ENCODE data around the gene MECR. TPM values are rescaled to one million over a fixed set of nuclear protein-coding genes. Genes with fewer than 3 reads are reported as not detected.

The MECR gene
- polyA plus RNA-seq, 1 experiment = 35.6 TPM

- Histone ChIP-seq H3K4me3 (ENCODE audit: low read depth, low read length) (no peak overlapping the region), H3K27me3 (ENCODE audit: control insufficient read depth, insufficient read depth, low read length) (no peaks in the 10 kb centered on the region), H3K36me3 (ENCODE audit: control insufficient read depth, insufficient read depth, low read length) (peaks cover 2% of the 10 kb centered on the region; the same call in 1 of the 2 replicates)
- CTCF ChIA-PET = interaction anchor here (0.6 to 3.3 kb wide), 7 partner anchors 9 to 445 kb away, joined by 3 to 21 read pairs (median 3); partner anchors contain the start of gene PTPRU
- POLR2A ChIA-PET = no interaction called here
- no peak for TF ChIP-seq CTCF (IDR thresholded peaks at IDR 0.05; ENCODE audit: insufficient read depth, low read depth, low read length)
- no peak for DNase-seq (ENCODE audit: low read depth)
Measured at GRCh38 chr1:29258189-29258975, 27.6 kb upstream of the MECR start.

- no peak for DNase-seq (ENCODE audit: low read depth)
Measured at GRCh38 chr1:29256979-29257804, 26.5 kb upstream of the MECR start.

GRCh38 chr1:29256394-29256793, 25.7 kb upstream of the MECR start:
- ChIA-PET POLR2A (no interaction called here), CTCF (interaction anchor here (1.0 to 3.3 kb wide), 2 partner anchors 10 to 12 kb away, joined by 3 to 21 read pairs; no protein-coding TSS in a partner anchor)
- H3K36me3 ChIP-seq (ENCODE audit: control insufficient read depth, insufficient read depth, low read length) = peaks cover 2% of the 10 kb centered on the region; the same call in 1 of the 2 replicates
- no peak overlapping the region for H3K4me3 ChIP-seq (ENCODE audit: low read depth, low read length)
- H3K27me3 ChIP-seq (ENCODE audit: control insufficient read depth, insufficient read depth, low read length) = no peaks in the 10 kb centered on the region
- TF ChIP-seq CTCF (IDR thresholded peaks at IDR 0.05; ENCODE audit: insufficient read depth, low read depth, low read length) = no peak
- DNase-seq (ENCODE audit: low read depth) = no peak

More at GRCh38 chr1:29256979-29257804, 26.5 kb upstream of the MECR start:
- Histone ChIP-seq H3K4me3 (ENCODE audit: low read depth, low read length) (no peak overlapping the region), H3K27me3 (ENCODE audit: control insufficient read depth, insufficient read depth, low read length) (no peaks in the 10 kb centered on the region), H3K36me3 (ENCODE audit: control insufficient read depth, insufficient read depth, low read length) (peaks cover 2% of the 10 kb centered on the region; the same call in 1 of the 2 replicates)
- ChIA-PET CTCF (interaction anchor here (0.6 to 3.3 kb wide), 5 partner anchors 11 to 182 kb away, joined by 3 to 21 read pairs (median 3); partner anchors contain the start of gene PTPRU), POLR2A (no interaction called here)
- no peak for TF ChIP-seq CTCF (IDR thresholded peaks at IDR 0.05; ENCODE audit: insufficient read depth, low read depth, low read length)

GRCh38 chr1:29255134-29255666, 24.5 kb upstream of the MECR start:
- TF ChIP-seq CTCF (IDR thresholded peaks at IDR 0.05; ENCODE audit: insufficient read depth, low read depth, low read length) = no peak
- no peaks in the 10 kb centered on the region; the same call in 1 of the 2 replicates for H3K36me3 ChIP-seq (ENCODE audit: control insufficient read depth, insufficient read depth, low read length)
- no peak for DNase-seq (ENCODE audit: low read depth)
- H3K4me3 ChIP-seq (ENCODE audit: low read depth, low read length) = no peak overlapping the region
- H3K27me3 ChIP-seq (ENCODE audit: control insufficient read depth, insufficient read depth, low read length) = no peaks in the 10 kb centered on the region
- CTCF ChIA-PET = interaction anchor here (1.0 kb wide), 1 partner anchor 11 kb away, joined by 3 read pairs; no protein-coding TSS in a partner anchor
- POLR2A ChIA-PET = no interaction called here
